ENCODE measurements around the gene SLC16A4. TPM values are rescaled to one million over a fixed set of nuclear protein-coding genes. Genes with fewer than 3 reads are reported as not detected.
A peak's percentile ranks its signal among the peaks of the same experiment; 100 is the strongest.

Gene SLC16A4
- total RNA-seq, 1 donor from 2014 or later = 25.8 TPM

- no peak for TF ChIP-seq CTCF (IDR thresholded peaks at IDR 0.05)
- Mint-ChIP-seq H3K36me3 (ENCODE audit: unreplicated experiment) (no peaks in the 10 kb centered on the region), H3K9me3 (ENCODE audit: unreplicated experiment) (peaks cover 3% of the 10 kb centered on the region), H3K27ac (ENCODE audit: unreplicated experiment) (no peak overlapping the region), H3K4me1 (ENCODE audit: unreplicated experiment) (no peaks in the 10 kb centered on the region), H3K27me3 (ENCODE audit: unreplicated experiment) (peaks cover 25% of the 10 kb centered on the region), H3K4me3 (ENCODE audit: unreplicated experiment) (no peak overlapping the region)
- no peak for DNase-seq (ENCODE audit: extremely low spot score, unreplicated experiment)
These were observed 69.8 kb downstream of the SLC16A4 start for GRCh38 chr1:110321045-110321444.

- Mint-ChIP-seq H3K4me1 (ENCODE audit: unreplicated experiment) (no peaks in the 10 kb centered on the region), H3K27ac (ENCODE audit: unreplicated experiment) (no peak overlapping the region), H3K9me3 (ENCODE audit: unreplicated experiment) (peaks cover 3% of the 10 kb centered on the region), H3K4me3 (ENCODE audit: unreplicated experiment) (no peak overlapping the region), H3K27me3 (ENCODE audit: unreplicated experiment) (peaks cover 25% of the 10 kb centered on the region), H3K36me3 (ENCODE audit: unreplicated experiment) (no peaks in the 10 kb centered on the region)
- no peak for TF ChIP-seq CTCF (IDR thresholded peaks at IDR 0.05)
- peak; percentile 44 for DNase-seq (ENCODE audit: extremely low spot score, unreplicated experiment)
These were observed 70.7 kb downstream of the SLC16A4 start for GRCh38 chr1:110320168-110320518.

GRCh38 chr1:110319332-110320167 is 71.3 kb downstream of the SLC16A4 start:
- no peak for TF ChIP-seq CTCF (IDR thresholded peaks at IDR 0.05)
- H3K27me3 Mint-ChIP-seq (ENCODE audit: unreplicated experiment) = peaks cover 23% of the 10 kb centered on the region
- H3K27ac Mint-ChIP-seq (ENCODE audit: unreplicated experiment) = no peak overlapping the region
- peaks cover 3% of the 10 kb centered on the region for H3K9me3 Mint-ChIP-seq (ENCODE audit: unreplicated experiment)
- DNase-seq (ENCODE audit: extremely low spot score, unreplicated experiment) = peak; percentile 36
- no peak overlapping the region for H3K4me3 Mint-ChIP-seq (ENCODE audit: unreplicated experiment)
- H3K4me1 Mint-ChIP-seq (ENCODE audit: unreplicated experiment) = no peaks in the 10 kb centered on the region
- H3K36me3 Mint-ChIP-seq (ENCODE audit: unreplicated experiment) = no peaks in the 10 kb centered on the region

- no peak for TF ChIP-seq CTCF (IDR thresholded peaks at IDR 0.05)
- Mint-ChIP-seq H3K4me3 (ENCODE audit: unreplicated experiment) (no peak overlapping the region), H3K27me3 (ENCODE audit: unreplicated experiment) (peaks cover 19% of the 10 kb centered on the region), H3K4me1 (ENCODE audit: unreplicated experiment) (no peaks in the 10 kb centered on the region), H3K27ac (ENCODE audit: unreplicated experiment) (no peak overlapping the region), H3K36me3 (ENCODE audit: unreplicated experiment) (no peaks in the 10 kb centered on the region), H3K9me3 (ENCODE audit: unreplicated experiment) (peaks cover 3% of the 10 kb centered on the region)
- peak; percentile 59 for DNase-seq (ENCODE audit: extremely low spot score, unreplicated experiment)
These were observed 72.8 kb downstream of the SLC16A4 start for GRCh38 chr1:110318046-110318445.

GRCh38 chr1:110316735-110317134 is 74.1 kb downstream of the SLC16A4 start:
- no peak for TF ChIP-seq CTCF (IDR thresholded peaks at IDR 0.05)
- peaks cover 3% of the 10 kb centered on the region for H3K9me3 Mint-ChIP-seq (ENCODE audit: unreplicated experiment)
- H3K36me3 Mint-ChIP-seq (ENCODE audit: unreplicated experiment) = no peaks in the 10 kb centered on the region
- DNase-seq (ENCODE audit: extremely low spot score, unreplicated experiment) = no peak
- peaks cover 10% of the 10 kb centered on the region for H3K27me3 Mint-ChIP-seq (ENCODE audit: unreplicated experiment)
- H3K4me3 Mint-ChIP-seq (ENCODE audit: unreplicated experiment) = no peak overlapping the region
- no peak overlapping the region for H3K27ac Mint-ChIP-seq (ENCODE audit: unreplicated experiment)
- H3K4me1 Mint-ChIP-seq (ENCODE audit: unreplicated experiment) = peaks cover 4% of the 10 kb centered on the region

Other genes with a start within 250 kb of the SLC16A4 start
- 1.5 and 1.6 TPM in 2 replicates for gene SLC6A17, start 240.5 kb downstream of the SLC16A4 start, total RNA-seq
- 1.1 and 2.0 TPM in 2 replicates for gene KCNC4, start 180.7 kb downstream of the SLC16A4 start, total RNA-seq
- gene RBM15, start 51.6 kb downstream of the SLC16A4 start, total RNA-seq = 26.3 and 27.8 TPM in 2 replicates
- gene LAMTOR5, start 16.7 kb upstream of the SLC16A4 start, total RNA-seq = 125 and 127 TPM in 2 replicates
- gene PROK1, start 60.1 kb upstream of the SLC16A4 start, total RNA-seq = not detected in 2 replicates
- gene KCNA10, start 128.1 kb upstream of the SLC16A4 start, total RNA-seq = not detected in 2 replicates
- 0.05 TPM in 1 of 2 replicates, not detected in the other for gene KCNA2, start 215.3 kb upstream of the SLC16A4 start, total RNA-seq

Data from osteocyte (in vitro differentiated cells).